Cardiac muscle cell (in vitro differentiated cells and primary cell): ENCODE measurements around the gene BCAR1. TPM values are rescaled to one million over a fixed set of nuclear protein-coding genes. Genes with fewer than 3 reads are reported as not detected.

Source experiments
- DNase-seq, 2 donors: peaks; one replicate each; pipeline versions ENCODE4 v3.0.0 to v3.0.0-alpha.2; 2010 to 2017; ENCODE audit warnings: low read depth in 1 of 2, low spot score in 1 of 2
- H3K27ac ChIP-seq: fragments of 200-600 bp; sonication (generic); 2 replicates; pipeline ENCODE4 v1.5.1; 2016
- H3K27me3 ChIP-seq: fragments of 200-600 bp; sonication (generic); 2 replicates; pipeline ENCODE4 v1.6.0; 2016; ENCODE audit warnings: control low read depth
- H3K36me3 ChIP-seq: fragments of 200-600 bp; sonication (generic); 2 replicates; pipeline ENCODE4 v1.5.1; 2016; ENCODE audit warnings: control low read depth
- H3K4me1 ChIP-seq: fragments of 200-600 bp; sonication (generic); 2 replicates; pipeline ENCODE4 v1.8.1; 2017; ENCODE audit warnings: low read depth, mild to moderate bottlenecking, mixed run types
- H3K4me3 ChIP-seq: fragments of 200-600 bp; sonication (generic); 2 replicates; pipeline ENCODE4 v1.5.1; 2016; ENCODE audit warnings: mild to moderate bottlenecking
- H3K9me3 ChIP-seq: fragments of 200-600 bp; sonication (generic); 2 replicates; pipeline ENCODE4 v1.5.1; 2017; ENCODE audit warnings: low read depth, mild to moderate bottlenecking, control low read depth
- CTCF ChIP-seq: IDR thresholded peaks from 2 replicates; pipeline ENCODE4 v1.5.1; 2012; ENCODE audit warnings: low read depth, mild to moderate bottlenecking, low read length
- polyA plus RNA-seq: library from polyadenylated mRNA; unstranded; fragments of >200 nt; fragmentation: Nextera tagmentation; extraction: Ambion mirVana; gene quantifications from 2 replicates; pipeline ENCODE4 v1.2.1, GENCODE V29; 2016
- total RNA-seq: library from RNA; depleted of rRNA; stranded (reverse); fragments of >200 nt; gene quantifications from 2 replicates; pipeline ENCODE4 v1.2.3, GENCODE V29; 2016

Gene BCAR1
- total and polyA plus RNA-seq, 2 experiments from 2014 or later = 83.7 to 121 TPM

GRCh38 chr16:75260851-75261589 is 9.6 kb upstream of the BCAR1 start:
- peak overlapping the region; percentile 34 for H3K27ac ChIP-seq
- no peaks in the 10 kb centered on the region for H3K27me3 ChIP-seq
- no peaks in the 10 kb centered on the region for H3K9me3 ChIP-seq
- DNase-seq = no peak
- TF ChIP-seq CTCF = no peak
- peaks cover 3% of the 10 kb centered on the region for H3K36me3 ChIP-seq
- H3K4me1 ChIP-seq = peaks cover 57% of the 10 kb centered on the region
- H3K4me3 ChIP-seq = no peak overlapping the region

- H3K4me3 ChIP-seq = no peak overlapping the region
- no peak for TF ChIP-seq CTCF
- H3K9me3 ChIP-seq = no peaks in the 10 kb centered on the region
- H3K27ac ChIP-seq = peak overlapping the region; percentile 34
- no peaks in the 10 kb centered on the region for H3K27me3 ChIP-seq
- DNase-seq = no peak
- no peaks in the 10 kb centered on the region for H3K36me3 ChIP-seq
- peaks cover 68% of the 10 kb centered on the region for H3K4me1 ChIP-seq
Measured at GRCh38 chr16:75258807-75259141, 7.3 kb upstream of the BCAR1 start.

- Histone ChIP-seq H3K36me3 (no peaks in the 10 kb centered on the region), H3K9me3 (no peaks in the 10 kb centered on the region), H3K27ac (peak overlapping the region; percentile 34), H3K4me1 (peaks cover 68% of the 10 kb centered on the region), H3K27me3 (no peaks in the 10 kb centered on the region), H3K4me3 (no peak overlapping the region)
- DNase-seq = no peak
- TF ChIP-seq CTCF = no peak
Measured at GRCh38 chr16:75257886-75258806, 6.7 kb upstream of the BCAR1 start.

- TF ChIP-seq CTCF = no peak
- no peak overlapping the region for H3K4me3 ChIP-seq
- no peak for DNase-seq
- H3K27ac ChIP-seq = peak overlapping the region; percentile 89
- H3K4me1 ChIP-seq = peaks cover 69% of the 10 kb centered on the region
- H3K36me3 ChIP-seq = no peaks in the 10 kb centered on the region
- H3K27me3 ChIP-seq = no peaks in the 10 kb centered on the region
- no peaks in the 10 kb centered on the region for H3K9me3 ChIP-seq
Measured at GRCh38 chr16:75256696-75257343, 5.4 kb upstream of the BCAR1 start.

GRCh38 chr16:75256059-75256571 is 4.7 kb upstream of the BCAR1 start:
- Histone ChIP-seq H3K9me3 (no peaks in the 10 kb centered on the region), H3K4me1 (peaks cover 70% of the 10 kb centered on the region), H3K27me3 (no peaks in the 10 kb centered on the region), H3K27ac (peak overlapping the region; percentile 89), H3K36me3 (no peaks in the 10 kb centered on the region), H3K4me3 (no peak overlapping the region)
- DNase-seq = peak in 1 of 2 donors; percentile 64
- TF ChIP-seq CTCF = no peak
